Activated T-cell treated with anti-CD3 and anti-CD28 coated beads, Interleukin-2, amount 50 U/mL, for 24 hours (primary cell): ENCODE results near the gene ANKRD13B.

Experiments used
- DNase-seq: peaks from one replicate; pipeline ENCODE4 v3.0.0-alpha.2; 2020
- H3K27ac Mint-ChIP-seq: 2 replicates; pipeline ENCODE4 v1.8.0; 2020; ENCODE audit warnings: mild to moderate bottlenecking, mixed read lengths
- H3K27me3 Mint-ChIP-seq: 2 replicates; pipeline ENCODE4 v1.8.0; 2020; ENCODE audit warnings: mixed read lengths
- H3K36me3 Mint-ChIP-seq: 2 replicates; pipeline ENCODE4 v1.8.0; 2020; ENCODE audit warnings: low read depth, mixed read lengths
- H3K4me1 Mint-ChIP-seq: 2 replicates; pipeline ENCODE4 v1.8.0; 2020; ENCODE audit warnings: low read depth, mixed read lengths
- H3K4me3 Mint-ChIP-seq: 2 replicates; pipeline ENCODE4 v1.8.0; 2020; ENCODE audit warnings: mild to moderate bottlenecking, moderate library complexity, mixed read lengths
- H3K9me3 Mint-ChIP-seq: 2 replicates; pipeline ENCODE4 v1.8.0; 2020; ENCODE audit warnings: mixed read lengths

Gene ANKRD13B

GRCh38 chr17:29565643-29566472, 27.1 kb upstream of the ANKRD13B start:
- Mint-ChIP-seq H3K4me1 (peaks cover 48% of the 10 kb centered on the region), H3K36me3 (peaks cover 40% of the 10 kb centered on the region), H3K27ac (peak overlapping the region; percentile 85), H3K9me3 (no peaks in the 10 kb centered on the region), H3K27me3 (no peaks in the 10 kb centered on the region), H3K4me3 (peak overlapping the region; percentile 88)
- peak; percentile 75 for DNase-seq

GRCh38 chr17:29566473-29567303, 26.2 kb upstream of the ANKRD13B start, which contains the start of gene ABHD15:
TSS of gene ABHD15 (minus strand) at chr17:29567037. CDS start at chr17:29566966, 71 bp downstream.
- peak within 1 kb of the TSS; percentile 88 for H3K4me3 Mint-ChIP-seq
- peaks cover 33% of the 10 kb centered on the region for H3K36me3 Mint-ChIP-seq
- H3K27me3 Mint-ChIP-seq = no peaks in the 10 kb centered on the region
- DNase-seq = peak; percentile 82
- H3K4me1 Mint-ChIP-seq = peaks cover 48% of the 10 kb centered on the region
- H3K27ac Mint-ChIP-seq = peak within 1 kb of the TSS; percentile 94
- H3K9me3 Mint-ChIP-seq = no peaks in the 10 kb centered on the region

- H3K27ac Mint-ChIP-seq = peak overlapping the region; percentile 84
- H3K4me3 Mint-ChIP-seq = peak overlapping the region; percentile 88
- H3K36me3 Mint-ChIP-seq = peaks cover 27% of the 10 kb centered on the region
- no peaks in the 10 kb centered on the region for H3K9me3 Mint-ChIP-seq
- H3K4me1 Mint-ChIP-seq = peaks cover 43% of the 10 kb centered on the region
- no peak for DNase-seq
- no peaks in the 10 kb centered on the region for H3K27me3 Mint-ChIP-seq
These were observed 25.7 kb upstream of the ANKRD13B start for GRCh38 chr17:29567304-29567553.

GRCh38 chr17:29567554-29568330, 25.2 kb upstream of the ANKRD13B start:
- H3K4me3 Mint-ChIP-seq = peak overlapping the region; percentile 88
- no peaks in the 10 kb centered on the region for H3K27me3 Mint-ChIP-seq
- H3K4me1 Mint-ChIP-seq = peaks cover 38% of the 10 kb centered on the region
- H3K9me3 Mint-ChIP-seq = no peaks in the 10 kb centered on the region
- peaks cover 22% of the 10 kb centered on the region for H3K36me3 Mint-ChIP-seq
- peak overlapping the region; percentile 94 for H3K27ac Mint-ChIP-seq
- DNase-seq = peak; percentile 83

- H3K4me3 Mint-ChIP-seq = peak within 1 kb of the TSS; percentile 88
- H3K4me1 Mint-ChIP-seq = peaks cover 43% of the 10 kb centered on the region
- no peaks in the 10 kb centered on the region for H3K9me3 Mint-ChIP-seq
- peak; percentile 90 for DNase-seq
- peaks cover 25% of the 10 kb centered on the region for H3K36me3 Mint-ChIP-seq
- peak within 1 kb of the TSS; percentile 94 for H3K27ac Mint-ChIP-seq
- H3K27me3 Mint-ChIP-seq = no peaks in the 10 kb centered on the region
These were observed 24.3 kb upstream of the ANKRD13B start, which contains the start of gene TP53I13 for GRCh38 chr17:29568331-29569244. TSS of gene TP53I13 (plus strand) at chr17:29568701. CDS start at chr17:29568759, 58 bp downstream.

GRCh38 chr17:29569245-29569950, 23.5 kb upstream of the ANKRD13B start:
- H3K4me3 Mint-ChIP-seq = peak overlapping the region; percentile 81
- no peaks in the 10 kb centered on the region for H3K9me3 Mint-ChIP-seq
- peaks cover 33% of the 10 kb centered on the region for H3K36me3 Mint-ChIP-seq
- H3K27me3 Mint-ChIP-seq = no peaks in the 10 kb centered on the region
- H3K27ac Mint-ChIP-seq = peak overlapping the region; percentile 55
- no peak for DNase-seq
- peaks cover 42% of the 10 kb centered on the region for H3K4me1 Mint-ChIP-seq

GRCh38 chr17:29570521-29570920, 22.4 kb upstream of the ANKRD13B start:
- DNase-seq = no peak
- Mint-ChIP-seq H3K27ac (peak overlapping the region; percentile 27), H3K4me3 (no peak overlapping the region), H3K27me3 (no peaks in the 10 kb centered on the region), H3K36me3 (peaks cover 44% of the 10 kb centered on the region), H3K4me1 (peaks cover 33% of the 10 kb centered on the region), H3K9me3 (no peaks in the 10 kb centered on the region)

GRCh38 chr17:29571486-29571882, 21.4 kb upstream of the ANKRD13B start:
- no peak for DNase-seq
- Mint-ChIP-seq H3K4me1 (peaks cover 27% of the 10 kb centered on the region), H3K9me3 (no peaks in the 10 kb centered on the region), H3K36me3 (peaks cover 47% of the 10 kb centered on the region), H3K27ac (peak overlapping the region; percentile 59), H3K27me3 (no peaks in the 10 kb centered on the region), H3K4me3 (no peak overlapping the region)

- Mint-ChIP-seq H3K4me3 (no peak overlapping the region), H3K27ac (peak overlapping the region; percentile 59), H3K4me1 (peaks cover 27% of the 10 kb centered on the region), H3K27me3 (no peaks in the 10 kb centered on the region), H3K36me3 (peaks cover 53% of the 10 kb centered on the region), H3K9me3 (no peaks in the 10 kb centered on the region)
- DNase-seq = peak; percentile 44
These were observed 20.9 kb upstream of the ANKRD13B start for GRCh38 chr17:29571883-29572681.

- Mint-ChIP-seq H3K4me1 (peaks cover 25% of the 10 kb centered on the region), H3K36me3 (peaks cover 58% of the 10 kb centered on the region), H3K27ac (peak overlapping the region; percentile 55), H3K9me3 (no peaks in the 10 kb centered on the region), H3K4me3 (no peak overlapping the region), H3K27me3 (no peaks in the 10 kb centered on the region)
- DNase-seq = peak; percentile 79
These were observed 20.0 kb upstream of the ANKRD13B start for GRCh38 chr17:29572691-29573557.

- Mint-ChIP-seq H3K27ac (peak overlapping the region; percentile 55), H3K9me3 (no peaks in the 10 kb centered on the region), H3K4me3 (no peak overlapping the region), H3K36me3 (peaks cover 62% of the 10 kb centered on the region), H3K27me3 (no peaks in the 10 kb centered on the region), H3K4me1 (peaks cover 23% of the 10 kb centered on the region)
- no peak for DNase-seq
These were observed 19.4 kb upstream of the ANKRD13B start for GRCh38 chr17:29573558-29573869.
